MV-4-11 (cell line): ENCODE results near the gene EIF3J.
"Not testable (repeated sequence)": the region's sequence is repeated elsewhere in the genome, so short reads cannot be mapped to it uniquely, and the experiment has no call there.

Source experiments
- DNase-seq: peaks from one replicate; lab custom pipeline; 2025; lab: John Stamatoyannopoulos, UW

The EIF3J gene

GRCh38 chr15:44536962-44537734 lies at the start of gene EIF3J:
EIF3J (plus strand) TSS chr15:44537147; CDS start chr15:44537195, 48 bp downstream.
- peak; percentile 92 for DNase-seq

- DNase-seq = peak; percentile 10
Measured at GRCh38 chr15:44489464-44489863, 47.5 kb upstream of the EIF3J start.

- no peak for DNase-seq
Measured at GRCh38 chr15:44490622-44491021, 46.3 kb upstream of the EIF3J start.

GRCh38 chr15:44492040-44492439 lies 44.9 kb upstream of the EIF3J start:
- DNase-seq = no peak

GRCh38 chr15:44492672-44493071 lies 44.3 kb upstream of the EIF3J start:
- DNase-seq = no peak

- no peak for DNase-seq
Measured at GRCh38 chr15:44495562-44495961, 41.4 kb upstream of the EIF3J start.

GRCh38 chr15:44500555-44500954 lies 36.4 kb upstream of the EIF3J start:
- DNase-seq = no peak

- DNase-seq = peak; percentile 67
Measured at GRCh38 chr15:44501768-44502366, 35.1 kb upstream of the EIF3J start.

- no peak for DNase-seq
Measured at GRCh38 chr15:44516436-44516835, 20.5 kb upstream of the EIF3J start.

GRCh38 chr15:44519537-44519936 lies 17.4 kb upstream of the EIF3J start:
- no peak for DNase-seq

- DNase-seq = no peak
Measured at GRCh38 chr15:44525018-44525417, 11.9 kb upstream of the EIF3J start.

- no peak for DNase-seq
Measured at GRCh38 chr15:44527241-44527640, 9.7 kb upstream of the EIF3J start.

- no peak for DNase-seq
Measured at GRCh38 chr15:44529864-44530604, 6.9 kb upstream of the EIF3J start.

GRCh38 chr15:44530653-44531052 lies 6.3 kb upstream of the EIF3J start:
- no peak for DNase-seq

- DNase-seq = not testable (repeated sequence)
Measured at GRCh38 chr15:44532275-44532674, 4.7 kb upstream of the EIF3J start.

- DNase-seq = no peak
Measured at GRCh38 chr15:44532689-44533088, 4.3 kb upstream of the EIF3J start.

GRCh38 chr15:44535092-44535491 lies 1.9 kb upstream of the EIF3J start:
- DNase-seq = no peak

- no peak for DNase-seq
Measured at GRCh38 chr15:44535523-44536301, 1.2 kb upstream of the EIF3J start.

GRCh38 chr15:44536302-44536961 lies 515 bp upstream of the EIF3J start:
- peak; percentile 84 for DNase-seq

- DNase-seq = peak; percentile 21
Measured at GRCh38 chr15:44537735-44538240, 841 bp downstream of the EIF3J start.

- no peak for DNase-seq
Measured at GRCh38 chr15:44541282-44541958, 4.5 kb downstream of the EIF3J start.
